HCT116 (cell line): ENCODE measurements around the gene UQCRH. TPM values are rescaled to one million over a fixed set of nuclear protein-coding genes. Genes with fewer than 3 reads are reported as not detected.

Source experiments
- ATAC-seq: fragments of 200-7000 bp; cut with Tn5 transposase; 2 replicates; pipeline ENCODE4 v1.9.1; 2020; ENCODE audit warnings: mild to moderate bottlenecking, moderate library complexity
- BruUV-seq: library from RNA; stranded (reverse); fragments of 400-500 nt; replicated peaks from 2 replicates; lab custom pipeline; 2021; lab: Mats Ljungman, UMichigan
- CTCF ChIA-PET: fragments of 300-600 bp; sonication (Branson Sonifier 250); formaldehyde crosslinking; loops from one replicate; lab custom pipeline; 2021; ENCODE audit warnings: antibody characterized with exemption; lab: Charles Lee
- POLR2A ChIA-PET: fragments of 300-600, 350-600 bp; sonication (Branson Sonifier 250); formaldehyde crosslinking; loops from one replicate; lab custom pipeline; 2021; ENCODE audit warnings: antibody characterized with exemption; lab: Charles Lee
- RAD21 ChIA-PET, 2 experiments: fragments of 300-600 bp; sonication (Branson Sonifier 250); formaldehyde crosslinking; loops; one replicate each; lab custom pipeline; 2023; ENCODE audit warnings: low total read pairs in 2 of 2; ENCODE audit not compliant: uncharacterized antibody in 2 of 2, unreplicated experiment in 2 of 2, low non-redundant PET in 1 of 2; lab: Charles Lee
- DNase-seq: peaks from one replicate; pipeline ENCODE4 v3.0.0-alpha.2; 2010; ENCODE audit warnings: low read depth, low spot score
- H2AFZ ChIP-seq: fragments of 200-600 bp; shearing (Covaris generic), sonication (generic); 2 replicates; pipeline ENCODE4 v1.6.1; 2017; ENCODE audit warnings: low read depth, mixed run types, mixed read lengths, antibody characterized with exemption, low read length; ENCODE audit not compliant: poor library complexity, severe bottlenecking
- H3K27ac ChIP-seq: 2 replicates; pipeline ENCODE4 v1.5.1; 2012; ENCODE audit warnings: low read depth, low read length
- H3K27me3 ChIP-seq: fragments of 200-600 bp; sonication (generic); 2 replicates; pipeline ENCODE4 v1.6.1; 2016; ENCODE audit warnings: mixed run types, low read length, mixed read lengths; ENCODE audit not compliant: insufficient read depth
- H3K36me3 ChIP-seq, 2 experiments: fragments of 200-500 bp in 1 of 2; fragments of 200-600 bp in 1 of 2; sonication (Bioruptor generic) in 1 of 2; sonication (generic) in 1 of 2; 2 replicates each; pipeline versions ENCODE4 v1.5.1 to v1.6.1; 2014 to 2016; ENCODE audit warnings: low read length in 2 of 2, inconsistent platforms in 1 of 2, mixed read lengths in 1 of 2, mixed run types in 1 of 2; ENCODE audit not compliant: insufficient read depth in 2 of 2, control insufficient read depth in 1 of 2
- H3K4me1 ChIP-seq, 2 experiments: fragments of 200-600 bp in 1 of 2; sonication (generic) in 1 of 2; 2 replicates each; pipeline versions ENCODE4 v1.5.1 to v1.6.1; 2012 to 2017; ENCODE audit warnings: low read length in 2 of 2, inconsistent platforms in 1 of 2, mild to moderate bottlenecking in 1 of 2, mixed read lengths in 1 of 2, mixed run types in 1 of 2, moderate library complexity in 1 of 2; ENCODE audit not compliant: insufficient read depth in 2 of 2, control insufficient read depth in 1 of 2
- H3K4me2 ChIP-seq: fragments of 200-600 bp; sonication (generic); 2 replicates; pipeline ENCODE4 v1.6.1; 2017; ENCODE audit warnings: mixed run types, low read length, mixed read lengths
- H3K4me3 ChIP-seq, 2 experiments: fragments of 200-600 bp in 1 of 2; sonication (generic) in 1 of 2; replicated peaks in 1 of 2; 2 replicates each; pipeline ENCODE4 v1.5.1; 2011 to 2016; ENCODE audit warnings: low read length in 2 of 2, control low read depth in 1 of 2, low read depth in 1 of 2, mild to moderate bottlenecking in 1 of 2, mixed read lengths in 1 of 2, mixed run types in 1 of 2
- H3K79me2 ChIP-seq: fragments of 200-600 bp; sonication (generic); 2 replicates; pipeline ENCODE4 v1.6.1; 2017; ENCODE audit warnings: mild to moderate bottlenecking, mixed run types, low read length, moderate library complexity, mixed read lengths; ENCODE audit not compliant: insufficient read depth
- H3K9ac ChIP-seq: fragments of 200-600 bp; sonication (generic); 2 replicates; pipeline ENCODE4 v1.6.1; 2016; ENCODE audit warnings: low read length, mixed read lengths
- H3K9me2 ChIP-seq: fragments of 200-600 bp; sonication (generic), shearing (Covaris generic); 2 replicates; pipeline ENCODE4 v1.6.1; 2017; ENCODE audit warnings: mixed run types, mild to moderate bottlenecking, moderate library complexity; ENCODE audit not compliant: insufficient read depth
- H3K9me3 ChIP-seq, 2 experiments: fragments of 200-500 bp in 1 of 2; fragments of 200-600 bp in 1 of 2; sonication (Bioruptor generic) in 1 of 2; sonication (generic) in 1 of 2; 2 replicates each; pipeline ENCODE4 v1.6.1; 2014 to 2017; ENCODE audit warnings: low read length in 2 of 2, mixed read lengths in 2 of 2, inconsistent platforms in 1 of 2, low read depth in 1 of 2, mild to moderate bottlenecking in 1 of 2, mixed run types in 1 of 2, moderate library complexity in 1 of 2; ENCODE audit not compliant: control insufficient read depth in 1 of 2, insufficient read depth in 1 of 2
- H4K20me1 ChIP-seq: fragments of 200-600 bp; sonication (generic), shearing (Covaris generic); 2 replicates; pipeline ENCODE4 v1.6.1; 2017; ENCODE audit warnings: mixed run types, mild to moderate bottlenecking, moderate library complexity; ENCODE audit not compliant: insufficient read depth
- POLR2AphosphoS5 ChIP-seq: IDR thresholded peaks from 2 replicates; pipeline ENCODE4 v1.6.1; 2011; ENCODE audit warnings: mild to moderate bottlenecking, low read depth, low read length, moderate library complexity
- RAD21 ChIP-seq: IDR thresholded peaks from 2 replicates; pipeline ENCODE4 v1.6.1; 2012; ENCODE audit warnings: low read depth, mild to moderate bottlenecking
- SIN3A ChIP-seq: IDR thresholded peaks from 2 replicates; pipeline ENCODE4 v1.6.1; 2012; ENCODE audit warnings: low read depth
- intact Hi-C: fragments of 100-400 bp; cut with micrococcal nuclease; formaldehyde crosslinking; loops from 2 replicates; pipeline ENCODE4 v1.10.0; 2022
- total RNA-seq: library from RNA; stranded (reverse); gene quantifications from one replicate; pipeline ENCODE4 v1.2.1, GENCODE V29; 2021; ENCODE audit not compliant: unreplicated experiment
- TF ChIP-seq, protein P1 (sequence below): IDR thresholded peaks from 2 replicates; pipeline ENCODE4 v1.6.1; 2011; ENCODE audit warnings: mild to moderate bottlenecking, low read length, moderate library complexity; ENCODE audit not compliant: insufficient replicate concordance; ENCODE audit errors: extremely low read depth

Gene UQCRH
- total RNA-seq, 1 experiment from 2014 or later, result 514 TPM

DNA sequence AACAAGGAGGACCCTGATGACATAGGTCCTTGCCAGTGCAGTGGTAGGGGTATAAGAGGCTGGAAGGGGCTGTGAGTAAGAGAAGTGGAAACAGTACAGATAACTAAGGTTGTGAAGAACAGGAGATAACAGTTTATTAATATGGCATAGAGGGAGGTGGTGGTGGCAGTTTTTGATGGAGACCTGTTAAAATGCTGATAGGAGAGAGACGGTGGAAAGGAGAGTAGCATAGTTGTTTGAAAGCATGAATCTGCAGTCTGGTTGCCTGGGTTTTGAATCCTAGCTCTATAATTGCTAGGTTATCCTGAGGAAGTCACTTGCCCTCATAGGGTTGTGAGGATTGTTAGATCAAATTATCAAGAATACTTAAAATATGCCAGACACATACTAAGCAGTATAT lies 19.4 kb upstream of the UQCRH start:
- no peak overlapping the region for H3K4me3 ChIP-seq
- no TSS peak for BruUV-seq
- POLR2A ChIA-PET, result interaction anchor here (1.2 kb wide), 1 partner anchor 8 kb away, joined by 7 read pairs; no protein-coding TSS in a partner anchor
- no peaks in the 10 kb centered on the region for H3K79me2 ChIP-seq
- ATAC-seq, result no peak
- H3K9me2 ChIP-seq, result no peaks in the 10 kb centered on the region
- RAD21 ChIA-PET, result no interaction called here
- TF ChIP-seq SIN3A, result 0 out of 2 replicates have a peak, but pooled peaks have one; percentile 24
- no peak for TF ChIP-seq RAD21
- TF ChIP-seq POLR2AphosphoS5, result no peak
- no peaks in the 10 kb centered on the region for H3K9me3 ChIP-seq
- H2AFZ ChIP-seq, result no peak overlapping the region
- H3K4me1 ChIP-seq, result no peaks in the 10 kb centered on the region
- no peak overlapping the region for H3K27ac ChIP-seq
- no peak overlapping the region for H3K4me2 ChIP-seq
- H3K9ac ChIP-seq, result no peak overlapping the region
- peaks cover 6 to 22% of the 10 kb centered on the region in 2 experiments; a peak in 3 of 4 replicates for H3K36me3 ChIP-seq
- intact Hi-C loops, result no loop called here
- H4K20me1 ChIP-seq, result no peaks in the 10 kb centered on the region
- no peak for DNase-seq
- H3K27me3 ChIP-seq, result no peaks in the 10 kb centered on the region
- CTCF ChIA-PET, result no interaction called here

DNA sequence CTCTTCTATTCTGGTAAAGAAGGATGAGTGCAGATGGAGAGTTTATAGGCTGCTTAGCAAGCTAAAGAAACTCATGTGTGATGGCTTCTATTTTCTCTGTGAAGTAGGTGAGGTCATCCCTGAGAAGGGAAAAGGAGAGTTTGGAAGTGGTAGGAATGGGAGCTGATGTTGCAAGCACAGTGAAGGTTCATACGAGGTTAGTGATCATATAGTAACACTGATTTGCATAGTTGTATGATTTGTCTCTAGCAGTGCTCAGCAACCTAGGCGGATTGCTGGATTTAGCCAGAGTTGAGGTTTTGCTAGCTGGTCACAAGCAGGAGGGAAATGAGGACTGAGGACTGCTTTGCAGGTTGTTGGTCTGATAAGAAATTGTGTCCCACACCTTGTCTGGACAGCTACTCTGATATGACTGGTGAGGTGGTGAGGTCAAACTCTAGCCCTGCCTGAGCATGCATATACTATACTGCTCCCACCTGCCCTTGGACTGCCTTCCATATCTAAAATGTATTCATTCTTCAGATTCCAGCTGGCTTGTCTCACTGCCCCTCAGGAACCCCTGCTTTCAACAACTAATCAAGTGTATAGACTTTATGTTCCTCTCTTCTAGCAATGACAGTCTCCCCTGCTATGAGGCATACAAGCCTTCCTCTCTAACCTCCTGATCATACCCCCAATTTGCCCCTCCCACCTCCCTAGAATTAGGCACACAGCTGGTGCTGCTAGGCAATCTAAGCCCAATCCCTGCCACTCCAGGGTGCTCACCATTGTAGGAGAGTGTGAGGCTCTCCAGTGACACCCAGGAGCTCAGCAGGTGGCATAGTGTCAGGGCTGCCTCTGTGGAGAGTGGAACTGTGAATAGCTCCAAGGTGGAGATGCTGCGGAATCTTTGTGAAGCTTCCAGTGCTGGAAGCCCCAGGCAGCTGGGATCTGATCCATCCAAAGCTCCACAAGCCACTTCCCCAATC lies 18.6 kb upstream of the UQCRH start:
- no peaks in the 10 kb centered on the region for H3K79me2 ChIP-seq
- no peaks in the 10 kb centered on the region for H3K9me3 ChIP-seq
- H3K27ac ChIP-seq, result no peak overlapping the region
- H3K4me2 ChIP-seq, result no peak overlapping the region
- H4K20me1 ChIP-seq, result no peaks in the 10 kb centered on the region
- POLR2A ChIA-PET, result interaction anchor here (1.2 kb wide), 1 partner anchor 9 kb away, joined by 7 read pairs; no protein-coding TSS in a partner anchor
- H3K9ac ChIP-seq, result no peak overlapping the region
- no peak for DNase-seq
- TF ChIP-seq, protein P1, sequence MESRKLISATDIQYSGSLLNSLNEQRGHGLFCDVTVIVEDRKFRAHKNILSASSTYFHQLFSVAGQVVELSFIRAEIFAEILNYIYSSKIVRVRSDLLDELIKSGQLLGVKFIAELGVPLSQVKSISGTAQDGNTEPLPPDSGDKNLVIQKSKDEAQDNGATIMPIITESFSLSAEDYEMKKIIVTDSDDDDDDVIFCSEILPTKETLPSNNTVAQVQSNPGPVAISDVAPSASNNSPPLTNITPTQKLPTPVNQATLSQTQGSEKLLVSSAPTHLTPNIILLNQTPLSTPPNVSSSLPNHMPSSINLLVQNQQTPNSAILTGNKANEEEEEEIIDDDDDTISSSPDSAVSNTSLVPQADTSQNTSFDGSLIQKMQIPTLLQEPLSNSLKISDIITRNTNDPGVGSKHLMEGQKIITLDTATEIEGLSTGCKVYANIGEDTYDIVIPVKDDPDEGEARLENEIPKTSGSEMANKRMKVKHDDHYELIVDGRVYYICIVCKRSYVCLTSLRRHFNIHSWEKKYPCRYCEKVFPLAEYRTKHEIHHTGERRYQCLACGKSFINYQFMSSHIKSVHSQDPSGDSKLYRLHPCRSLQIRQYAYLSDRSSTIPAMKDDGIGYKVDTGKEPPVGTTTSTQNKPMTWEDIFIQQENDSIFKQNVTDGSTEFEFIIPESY, result no peak
- TF ChIP-seq, all 23 proteins: peak for 0
- Histone ChIP-seq H2AFZ (no peak overlapping the region), H3K27me3 (no peaks in the 10 kb centered on the region), H3K4me3 (no peak overlapping the region), H3K4me1 (no peaks in the 10 kb centered on the region), H3K36me3 (peaks cover 3 to 13% of the 10 kb centered on the region in 2 experiments; a peak in 3 of 4 replicates), H3K9me2 (no peaks in the 10 kb centered on the region)
- no peak for ATAC-seq
- intact Hi-C loops, result no loop called here
- CTCF ChIA-PET, result no interaction called here
- no TSS peak for BruUV-seq
- RAD21 ChIA-PET, result no interaction called here
